Hepatocyte (in vitro differentiated cells): ENCODE results near the gene ADAMTS5. TPM values are rescaled to one million over a fixed set of nuclear protein-coding genes. Genes with fewer than 3 reads are reported as not detected.
A peak's percentile ranks its signal among the peaks of the same experiment; 100 is the strongest.

Experiments used
- DNase-seq: peaks from one replicate; pipeline ENCODE4 v3.0.0-alpha.2; 2016; ENCODE audit warnings: low spot score
- H2AFZ ChIP-seq: fragments of 200-600 bp; sonication (generic); 2 replicates; pipeline ENCODE4 v1.6.0; 2016; ENCODE audit warnings: antibody characterized with exemption, mild to moderate bottlenecking
- H3K27ac ChIP-seq: fragments of 200-600 bp; sonication (generic); 2 replicates; pipeline ENCODE4 v1.5.1; 2016; ENCODE audit warnings: mild to moderate bottlenecking
- H3K27me3 ChIP-seq: fragments of 200-600 bp; sonication (generic); 2 replicates; pipeline ENCODE4 v1.6.1; 2016
- H3K36me3 ChIP-seq: fragments of 200-600 bp; sonication (generic); replicated peaks from 2 replicates; pipeline ENCODE4 v1.5.1; 2016; ENCODE audit warnings: low read depth; ENCODE audit not compliant: insufficient read depth
- H3K4me1 ChIP-seq: fragments of 200-600 bp; sonication (generic); 2 replicates; pipeline ENCODE4 v1.5.1; 2016; ENCODE audit warnings: mild to moderate bottlenecking, moderate library complexity; ENCODE audit not compliant: insufficient read depth
- H3K4me2 ChIP-seq: fragments of 200-600 bp; sonication (generic); 2 replicates; pipeline ENCODE4 v1.6.0; 2016
- H3K4me3 ChIP-seq: fragments of 200-600 bp; sonication (generic); 2 replicates; pipeline ENCODE4 v1.5.1; 2016; ENCODE audit warnings: mild to moderate bottlenecking
- H3K79me2 ChIP-seq: fragments of 200-600 bp; sonication (generic); 2 replicates; pipeline ENCODE4 v1.6.0; 2017; ENCODE audit warnings: mild to moderate bottlenecking
- H3K9me2 ChIP-seq: fragments of 200-600 bp; sonication (generic); replicated peaks from 2 replicates; pipeline ENCODE4 v1.6.0; 2017; ENCODE audit warnings: mild to moderate bottlenecking; ENCODE audit not compliant: insufficient read depth
- H3K9me3 ChIP-seq: fragments of 200-600 bp; sonication (generic); 2 replicates; pipeline ENCODE4 v1.5.1; 2016; ENCODE audit warnings: low read depth, mild to moderate bottlenecking
- H4K20me1 ChIP-seq: fragments of 200-600 bp; sonication (generic); 2 replicates; pipeline ENCODE4 v1.6.0; 2016; ENCODE audit warnings: mild to moderate bottlenecking; ENCODE audit not compliant: insufficient read depth, poor library complexity, severe bottlenecking
- CTCF ChIP-seq: fragments of 200-600 bp; sonication (generic); IDR thresholded peaks from 2 replicates; pipeline ENCODE4 v1.5.1; 2016; ENCODE audit warnings: antibody characterized with exemption, mild to moderate bottlenecking; ENCODE audit not compliant: poor library complexity
- EZH2 ChIP-seq: fragments of 200-600 bp; sonication (generic); IDR thresholded peaks from 2 replicates; pipeline ENCODE4 v1.6.1; 2016; ENCODE audit warnings: antibody characterized with exemption, mild to moderate bottlenecking, borderline replicate concordance
- EZH2phosphoT487 ChIP-seq: fragments of 200-600 bp; sonication (generic); IDR thresholded peaks from one replicate; pipeline ENCODE4 v1.6.1; 2018; ENCODE audit warnings: antibody characterized with exemption, mild to moderate bottlenecking, low read depth, moderate library complexity; ENCODE audit not compliant: unreplicated experiment, severe bottlenecking
- WGBS: methylation state at CpG from one replicate; pipeline ENCODE4 v1.1.6; 2016; ENCODE audit warnings: low lambda C conversion rate; ENCODE audit errors: missing lambda C conversion rate; 5-methylcytosine and 5-hydroxymethylcytosine counted together
- polyA plus RNA-seq: library from polyadenylated mRNA; unstranded; fragments of >200 nt; fragmentation: Nextera tagmentation; extraction: Ambion mirVana; gene quantifications from 2 replicates; pipeline ENCODE4 v1.2.1, GENCODE V29; 2016
- total RNA-seq: library from RNA; depleted of rRNA; stranded (reverse); fragments of >200 nt; gene quantifications from 2 replicates; pipeline ENCODE4 v1.2.3, GENCODE V29; 2014

The ADAMTS5 gene
- total and polyA plus RNA-seq, 2 experiments from 2014 or later = 1.4 to 3.1 TPM

GRCh38 chr21:26943921-26944320 is 23.0 kb downstream of the ADAMTS5 start:
- Histone ChIP-seq H3K27me3 (no peaks in the 10 kb centered on the region), H3K79me2 (no peaks in the 10 kb centered on the region), H3K4me2 (no peak overlapping the region), H3K9me3 (no peaks in the 10 kb centered on the region), H4K20me1 (no peaks in the 10 kb centered on the region), H3K9me2 (no peaks in the 10 kb centered on the region), H2AFZ (no peak overlapping the region), H3K27ac (no peak overlapping the region), H3K4me1 (peaks cover 7% of the 10 kb centered on the region), H3K36me3 (no peaks in the 10 kb centered on the region), H3K4me3 (no peak overlapping the region)
- no peak for TF ChIP-seq CTCF
- WGBS = 90% methylated on average over 2 of the region's 2 CpGs
- no peak for DNase-seq

- no peak overlapping the region for H3K4me2 ChIP-seq
- H3K4me1 ChIP-seq = peaks cover 4% of the 10 kb centered on the region
- 81% methylated on average over 1 of the region's 1 CpG for WGBS
- TF ChIP-seq EZH2phosphoT487 = no peak
- TF ChIP-seq CTCF = no peak
- no peak for TF ChIP-seq EZH2
- no peak overlapping the region for H3K27ac ChIP-seq
- H3K36me3 ChIP-seq = no peaks in the 10 kb centered on the region
- no peaks in the 10 kb centered on the region for H4K20me1 ChIP-seq
- no peak overlapping the region for H3K4me3 ChIP-seq
- no peaks in the 10 kb centered on the region for H3K9me2 ChIP-seq
- no peak overlapping the region for H2AFZ ChIP-seq
- no peak for DNase-seq
- no peaks in the 10 kb centered on the region for H3K79me2 ChIP-seq
- no peaks in the 10 kb centered on the region for H3K27me3 ChIP-seq
- no peaks in the 10 kb centered on the region for H3K9me3 ChIP-seq
Measured at GRCh38 chr21:26941421-26941820, 25.5 kb downstream of the ADAMTS5 start.

- no peaks in the 10 kb centered on the region for H3K9me2 ChIP-seq
- H3K36me3 ChIP-seq = no peaks in the 10 kb centered on the region
- H4K20me1 ChIP-seq = no peaks in the 10 kb centered on the region
- H3K9me3 ChIP-seq = no peaks in the 10 kb centered on the region
- H3K4me2 ChIP-seq = peak overlapping the region; percentile 5
- no peak for DNase-seq
- H3K4me1 ChIP-seq = peaks cover 6% of the 10 kb centered on the region
- 71% methylated on average over 2 of the region's 2 CpGs for WGBS
- no peaks in the 10 kb centered on the region for H3K27me3 ChIP-seq
- H3K4me3 ChIP-seq = no peak overlapping the region
- no peaks in the 10 kb centered on the region for H3K79me2 ChIP-seq
- H3K27ac ChIP-seq = no peak overlapping the region
- no peak overlapping the region for H2AFZ ChIP-seq
- TF ChIP-seq EZH2 = no peak
- TF ChIP-seq CTCF = no peak
- no peak for TF ChIP-seq EZH2phosphoT487
Measured at GRCh38 chr21:26939601-26940111, 27.2 kb downstream of the ADAMTS5 start.

- Histone ChIP-seq H2AFZ (no peak overlapping the region), H3K4me2 (peak overlapping the region; percentile 26), H3K4me3 (no peak overlapping the region), H3K36me3 (no peaks in the 10 kb centered on the region), H4K20me1 (no peaks in the 10 kb centered on the region), H3K79me2 (no peaks in the 10 kb centered on the region), H3K27me3 (no peaks in the 10 kb centered on the region), H3K4me1 (peaks cover 6% of the 10 kb centered on the region), H3K9me2 (no peaks in the 10 kb centered on the region), H3K9me3 (no peaks in the 10 kb centered on the region), H3K27ac (peak overlapping the region; percentile 1)
- 29% methylated on average over 5 of the region's 5 CpGs for whole genome bisulfite sequencing
- DNase-seq = no peak
- TF ChIP-seq EZH2 (no peak), CTCF (no peak), EZH2phosphoT487 (no peak)
Measured at GRCh38 chr21:26936641-26937040, 30.2 kb downstream of the ADAMTS5 start.
